K562 treated with DMSO at 1 percent for 48 hours (cell line): Measurements from ENCODE around the gene FLAD1. TPM values are rescaled to one million over a fixed set of nuclear protein-coding genes. Genes with fewer than 3 reads are reported as not detected.

ENCODE experiments used
- total RNA-seq: library from RNA; unstranded; fragments of 300-600 nt; gene quantifications from 2 replicates; pipeline ENCODE4 v1.2.3, GENCODE V29; 2022; ENCODE audit warnings: low replicate concordance; ENCODE audit errors: extremely low read depth

FLAD1 gene
- not detected in 2 replicates for total RNA-seq

GRCh38 chr1:154982897-154983648 lies at the start of gene FLAD1:
Gene FLAD1 (plus strand): TSS chr1:154983344. CDS start chr1:154983695, 351 bp downstream.

GRCh38 chr1:154936555-154937084 lies 46.5 kb upstream of the FLAD1 start, which contains the start of gene PMVK:
Gene PMVK (minus strand): TSS chr1:154936719. CDS start chr1:154936685, 34 bp downstream.

GRCh38 chr1:154955718-154956543 lies 27.2 kb upstream of the FLAD1 start, which contains the start of gene PBXIP1:
Gene PBXIP1 (minus strand): TSS chr1:154956099. CDS start chr1:154953721, 2,378 bp downstream.

GRCh38 chr1:154961207-154962155 lies 21.7 kb upstream of the FLAD1 start, which contains the start of gene PYGO2:
Gene PYGO2 (minus strand): TSS chr1:154961782. CDS start chr1:154961576, 206 bp downstream.

GRCh38 chr1:154970631-154971340 lies 12.4 kb upstream of the FLAD1 start, which contains the start of gene SHC1:
Gene SHC1 (minus strand): TSS chr1:154970747. CDS start chr1:154970526, 221 bp downstream.

GRCh38 chr1:154974102-154974807 lies 8.9 kb upstream of the FLAD1 start, which contains the start of gene CKS1B:
Gene CKS1B (plus strand): TSS chr1:154974681. CDS start chr1:154974746, 65 bp downstream.

GRCh38 chr1:154993572-154994268 lies 10.6 kb downstream of the FLAD1 start, which contains the start of gene LENEP:
Gene LENEP (plus strand): TSS chr1:154993586. CDS start chr1:154993608, 22 bp downstream.

GRCh38 chr1:155002464-155003226 lies 19.5 kb downstream of the FLAD1 start, which contains the start of gene ZBTB7B:
Gene ZBTB7B (plus strand): TSS chr1:155002802. CDS start chr1:155014661, 11,859 bp downstream.

GRCh38 chr1:155033524-155033923 lies 50.4 kb downstream of the FLAD1 start, which contains the start of the genes DCST1 and DCST2:
Gene DCST1 (plus strand): TSS chr1:155033824. CDS start chr1:155034037, 213 bp downstream.
Gene DCST2 (minus strand): TSS chr1:155033781. CDS start chr1:155033701, 80 bp downstream.

Other genes starting within 250 kb of the FLAD1 start
- gene KCNN3, start 113.1 kb upstream of the FLAD1 start, total RNA-seq, result not detected in 2 replicates
- not detected in 2 replicates for gene PMVK, start 46.6 kb upstream of the FLAD1 start, total RNA-seq
- not detected in 2 replicates for gene PBXIP1, start 27.2 kb upstream of the FLAD1 start, total RNA-seq
- not detected in 2 replicates for gene PYGO2, start 21.6 kb upstream of the FLAD1 start, total RNA-seq
- not detected in 2 replicates for gene SHC1, start 12.6 kb upstream of the FLAD1 start, total RNA-seq
- not detected in 2 replicates for gene CKS1B, start 8.7 kb upstream of the FLAD1 start, total RNA-seq
- gene LENEP, start 10.2 kb downstream of the FLAD1 start, total RNA-seq, result not detected in 2 replicates
- not detected in 2 replicates for gene ZBTB7B, start 19.5 kb downstream of the FLAD1 start, total RNA-seq
- gene DCST2, start 50.4 kb downstream of the FLAD1 start, total RNA-seq, result not detected in 2 replicates
- gene DCST1, start 50.5 kb downstream of the FLAD1 start, total RNA-seq, result not detected in 2 replicates
- not detected in 2 replicates for gene ADAM15, start 68.0 kb downstream of the FLAD1 start, total RNA-seq
- gene EFNA4, start 80.4 kb downstream of the FLAD1 start, total RNA-seq, result not detected in 2 replicates
- gene EFNA3, start 95.5 kb downstream of the FLAD1 start, total RNA-seq, result not detected in 2 replicates
- gene EFNA1, start 144.5 kb downstream of the FLAD1 start, total RNA-seq, result not detected in 2 replicates
- gene SLC50A1, start 152.5 kb downstream of the FLAD1 start, total RNA-seq, result not detected in 2 replicates
- not detected in 2 replicates for gene DPM3, start 157.2 kb downstream of the FLAD1 start, total RNA-seq
- not detected in 2 replicates for gene KRTCAP2, start 190.0 kb downstream of the FLAD1 start, total RNA-seq
- gene TRIM46, start 190.5 kb downstream of the FLAD1 start, total RNA-seq, result not detected in 2 replicates
- gene THBS3, start 224.6 kb downstream of the FLAD1 start, total RNA-seq, result not detected in 2 replicates
- gene MTX1, start 225.4 kb downstream of the FLAD1 start, total RNA-seq, result not detected in 2 replicates